T-helper 1 cell treated with Interleukin-12 subunit alpha and Interleukin-12 subunit beta and Interleukin-4 antibody, amounts not matched to agents 30 μg/mL and 1 μg/mL, for 36 hours (primary cell): Measurements from ENCODE around the gene IGF2BP1.

Source experiments
- H3K27ac Mint-ChIP-seq: one replicate; pipeline ENCODE4 v1.8.0; 2021; ENCODE audit warnings: mild to moderate bottlenecking, mixed read lengths
- H3K27me3 Mint-ChIP-seq: one replicate; pipeline ENCODE4 v1.8.0; 2021; ENCODE audit warnings: low read depth, mixed read lengths
- H3K36me3 Mint-ChIP-seq: one replicate; pipeline ENCODE4 v1.8.0; 2021; ENCODE audit warnings: low read depth, mixed read lengths
- H3K4me1 Mint-ChIP-seq: one replicate; pipeline ENCODE4 v1.8.0; 2021; ENCODE audit warnings: low read depth, mixed read lengths
- H3K4me3 Mint-ChIP-seq: one replicate; pipeline ENCODE4 v1.8.0; 2021; ENCODE audit warnings: mild to moderate bottlenecking, moderate library complexity, mixed read lengths
- H3K9me3 Mint-ChIP-seq: one replicate; pipeline ENCODE4 v1.8.0; 2021; ENCODE audit warnings: mixed read lengths

Gene IGF2BP1

GRCh38 chr17:48997103-48997826, at the start of gene IGF2BP1:
IGF2BP1 (plus strand) TSS chr17:48997385; CDS start chr17:48997746, 361 bp downstream.
- H3K4me1 Mint-ChIP-seq: peaks cover 8% of the 10 kb centered on the region
- peak within 1 kb of the TSS; percentile 61 for H3K4me3 Mint-ChIP-seq
- H3K9me3 Mint-ChIP-seq: no peaks in the 10 kb centered on the region
- peak within 1 kb of the TSS; percentile 76 for H3K27ac Mint-ChIP-seq
- H3K27me3 Mint-ChIP-seq: peaks cover 94% of the 10 kb centered on the region
- peaks cover 1% of the 10 kb centered on the region for H3K36me3 Mint-ChIP-seq

DNA sequence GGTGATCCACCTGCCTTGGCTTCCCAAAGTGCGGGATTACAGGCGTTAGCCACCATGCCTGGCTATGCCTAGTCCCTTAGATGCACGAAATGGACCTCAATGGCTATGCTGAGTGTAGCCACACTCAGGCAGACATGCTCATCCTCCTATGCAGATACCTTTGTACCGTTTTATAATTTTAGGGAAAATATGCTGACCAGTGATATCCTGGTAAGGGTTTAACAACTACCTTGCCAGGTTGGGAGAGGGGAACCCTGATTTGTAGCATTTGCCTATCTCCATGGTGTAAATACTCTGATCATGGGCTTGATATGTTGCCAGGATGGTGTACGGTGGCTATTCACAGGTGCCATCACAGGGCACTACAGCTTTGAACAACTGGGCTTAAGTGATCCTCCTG, 45.6 kb upstream of the IGF2BP1 start:
- Mint-ChIP-seq H3K27ac (no peak overlapping the region), H3K4me3 (no peak overlapping the region), H3K36me3 (no peaks in the 10 kb centered on the region), H3K27me3 (peaks cover 3% of the 10 kb centered on the region), H3K4me1 (peaks cover 4% of the 10 kb centered on the region), H3K9me3 (no peaks in the 10 kb centered on the region)

GRCh38 chr17:48952904-48953303, 44.3 kb upstream of the IGF2BP1 start:
- no peak overlapping the region for H3K27ac Mint-ChIP-seq
- H3K36me3 Mint-ChIP-seq: no peaks in the 10 kb centered on the region
- peaks cover 4% of the 10 kb centered on the region for H3K4me1 Mint-ChIP-seq
- no peaks in the 10 kb centered on the region for H3K9me3 Mint-ChIP-seq
- no peak overlapping the region for H3K4me3 Mint-ChIP-seq
- peaks cover 3% of the 10 kb centered on the region for H3K27me3 Mint-ChIP-seq

- peaks cover 4% of the 10 kb centered on the region for H3K4me1 Mint-ChIP-seq
- no peaks in the 10 kb centered on the region for H3K36me3 Mint-ChIP-seq
- H3K9me3 Mint-ChIP-seq: no peaks in the 10 kb centered on the region
- H3K27ac Mint-ChIP-seq: no peak overlapping the region
- H3K27me3 Mint-ChIP-seq: peaks cover 8% of the 10 kb centered on the region
- no peak overlapping the region for H3K4me3 Mint-ChIP-seq
These were observed 42.9 kb upstream of the IGF2BP1 start for GRCh38 chr17:48954300-48954755.

DNA sequence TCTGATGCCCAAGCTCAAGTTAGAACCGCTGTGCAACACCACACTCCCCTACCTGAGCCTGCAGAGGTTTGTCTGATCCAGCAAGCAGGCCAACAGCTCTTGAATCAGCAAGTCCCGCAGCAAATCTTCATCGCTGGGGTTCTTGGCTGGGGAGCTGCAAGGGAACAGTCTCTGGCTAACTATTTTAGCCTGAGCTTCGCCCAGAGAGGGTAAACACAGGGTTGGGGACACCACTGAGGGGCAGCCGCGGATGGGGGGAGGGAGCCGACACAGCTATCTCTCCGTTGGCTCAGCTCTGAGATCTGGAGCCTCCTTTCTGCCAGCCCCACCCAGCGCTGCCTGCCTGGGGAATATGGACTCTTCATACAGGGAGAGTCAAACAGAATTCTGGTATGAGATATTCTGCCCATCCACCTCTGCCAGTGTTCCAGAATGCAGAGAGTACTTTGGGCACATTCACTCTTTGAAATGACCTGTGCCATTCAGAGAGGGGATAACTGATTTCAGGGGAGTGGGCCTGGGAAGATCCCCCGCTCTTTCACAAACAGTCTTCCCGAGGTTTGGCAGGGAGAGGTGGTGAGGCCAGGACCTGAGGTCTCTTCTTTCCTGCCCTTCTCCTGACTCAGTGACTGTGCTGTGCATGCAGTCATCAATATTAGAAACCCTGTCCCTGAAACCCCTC, 36.2 kb upstream of the IGF2BP1 start:
- no peak overlapping the region for H3K27ac Mint-ChIP-seq
- H3K27me3 Mint-ChIP-seq: peaks cover 24% of the 10 kb centered on the region
- H3K36me3 Mint-ChIP-seq: no peaks in the 10 kb centered on the region
- H3K9me3 Mint-ChIP-seq: no peaks in the 10 kb centered on the region
- no peak overlapping the region for H3K4me3 Mint-ChIP-seq
- H3K4me1 Mint-ChIP-seq: no peaks in the 10 kb centered on the region

DNA sequence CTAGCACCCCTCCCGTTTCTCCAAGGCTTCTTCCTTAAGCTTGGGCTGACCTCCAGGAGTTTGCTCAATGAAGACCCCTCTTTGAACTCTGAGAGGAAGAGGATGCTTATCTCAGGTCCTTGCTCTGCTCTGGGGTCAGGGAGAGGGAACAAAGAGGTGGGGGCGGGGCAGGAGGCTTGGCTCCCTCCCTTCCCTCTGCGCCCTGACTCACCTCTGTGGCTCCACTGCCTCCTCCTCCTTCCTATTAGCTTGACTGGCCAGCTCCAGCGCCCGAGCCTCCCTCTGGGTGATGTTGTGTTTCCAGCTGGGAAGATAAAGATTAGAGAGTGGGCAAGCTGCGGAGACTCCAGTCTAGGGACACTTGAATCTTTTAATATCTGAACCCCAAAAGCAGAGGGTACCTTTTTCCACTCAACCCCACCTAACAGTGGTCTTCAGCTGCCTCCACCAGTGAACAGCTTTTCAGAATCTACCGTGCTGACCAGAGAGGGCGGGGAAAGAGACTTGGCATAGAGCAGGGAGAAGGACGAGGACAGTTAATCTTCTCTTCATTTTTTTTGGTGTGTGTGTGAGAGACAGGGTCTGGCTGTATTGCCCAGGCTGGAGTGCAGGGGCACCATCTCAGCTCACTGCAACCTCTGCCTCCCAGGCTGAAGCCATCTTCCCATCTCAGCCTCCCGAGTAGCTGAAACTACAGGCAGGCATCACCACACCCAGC, 35.5 kb upstream of the IGF2BP1 start:
- Mint-ChIP-seq H3K36me3 (no peaks in the 10 kb centered on the region), H3K4me3 (no peak overlapping the region), H3K9me3 (no peaks in the 10 kb centered on the region), H3K4me1 (no peaks in the 10 kb centered on the region), H3K27me3 (peaks cover 24% of the 10 kb centered on the region), H3K27ac (no peak overlapping the region)

DNA sequence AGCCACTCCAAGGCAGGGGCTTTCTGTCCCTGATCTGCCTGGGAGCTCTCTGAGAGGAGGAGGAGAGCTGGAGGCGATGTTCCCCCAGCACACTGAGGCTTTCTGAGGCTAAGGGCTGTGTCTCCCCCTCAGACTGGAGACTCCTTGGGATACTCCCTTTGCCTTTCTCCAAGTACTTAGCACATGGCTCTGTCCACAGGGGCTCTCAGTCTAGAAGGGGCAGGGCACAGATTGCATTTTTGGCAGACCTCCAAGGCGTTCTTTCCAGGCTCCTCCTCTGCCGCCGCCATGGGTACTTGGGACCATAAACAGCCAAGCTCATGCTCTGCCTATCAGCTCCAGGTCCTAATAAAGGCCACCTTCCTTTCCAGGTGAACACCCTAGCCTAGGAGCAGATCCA, 27.0 kb upstream of the IGF2BP1 start:
- peaks cover 25% of the 10 kb centered on the region for H3K27me3 Mint-ChIP-seq
- H3K27ac Mint-ChIP-seq: no peak overlapping the region
- H3K4me3 Mint-ChIP-seq: no peak overlapping the region
- H3K9me3 Mint-ChIP-seq: no peaks in the 10 kb centered on the region
- H3K36me3 Mint-ChIP-seq: no peaks in the 10 kb centered on the region
- H3K4me1 Mint-ChIP-seq: peaks cover 2% of the 10 kb centered on the region

DNA sequence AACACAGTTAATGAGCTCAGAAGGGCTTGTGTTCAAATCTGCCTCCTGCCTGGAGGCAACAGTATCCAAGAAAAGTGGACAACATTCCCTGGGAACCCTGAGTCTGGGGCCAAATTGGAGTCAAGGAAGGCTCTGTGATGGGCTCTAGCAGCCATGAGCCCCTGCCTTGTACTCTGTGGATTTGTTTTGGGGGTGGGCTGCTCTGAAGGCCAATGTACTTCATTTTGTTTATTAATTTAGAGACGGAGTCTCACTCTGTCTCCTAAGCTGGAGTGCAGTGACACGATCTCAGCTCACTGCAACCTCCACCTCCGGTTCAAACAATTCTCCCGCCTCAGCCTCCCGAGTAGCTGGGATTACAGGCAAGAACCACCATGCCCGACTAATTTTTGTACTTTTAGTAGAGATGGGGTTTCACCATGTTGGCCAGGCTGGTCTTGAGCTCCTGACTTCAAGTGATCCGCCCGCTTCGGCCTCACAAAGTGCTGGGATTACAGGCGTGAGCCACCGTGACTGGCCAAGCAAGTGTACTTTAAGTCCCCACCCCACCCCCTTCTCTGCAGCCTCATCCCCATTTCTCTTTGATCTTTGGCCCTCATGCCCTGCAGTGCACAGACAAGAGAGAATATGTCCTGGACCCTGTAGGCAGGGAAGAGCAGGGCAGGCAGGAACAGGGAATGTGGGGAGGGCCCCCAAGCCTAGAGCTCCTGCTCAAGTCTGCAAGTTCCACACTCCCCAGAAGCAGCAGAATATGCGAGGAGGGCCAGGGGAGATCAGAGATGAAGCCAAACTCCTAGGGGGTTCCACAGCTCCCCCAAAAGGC, 26.1 kb upstream of the IGF2BP1 start:
- Mint-ChIP-seq H3K27me3 (peaks cover 25% of the 10 kb centered on the region), H3K36me3 (no peaks in the 10 kb centered on the region)

GRCh38 chr17:48972749-48973097, 24.5 kb upstream of the IGF2BP1 start:
- H3K4me1 Mint-ChIP-seq: no peaks in the 10 kb centered on the region
- no peak overlapping the region for H3K27ac Mint-ChIP-seq
- H3K27me3 Mint-ChIP-seq: peaks cover 21% of the 10 kb centered on the region
- H3K9me3 Mint-ChIP-seq: no peaks in the 10 kb centered on the region
- H3K4me3 Mint-ChIP-seq: no peak overlapping the region
- no peaks in the 10 kb centered on the region for H3K36me3 Mint-ChIP-seq

More for the DNA sequence above, 26.1 kb upstream of the IGF2BP1 start:
- Mint-ChIP-seq H3K4me1 (peaks cover 2% of the 10 kb centered on the region), H3K27ac (no peak overlapping the region), H3K4me3 (no peak overlapping the region), H3K9me3 (no peaks in the 10 kb centered on the region)

GRCh38 chr17:48973806-48974205, 23.4 kb upstream of the IGF2BP1 start:
- Mint-ChIP-seq H3K4me1 (no peaks in the 10 kb centered on the region), H3K27ac (no peak overlapping the region), H3K4me3 (no peak overlapping the region), H3K27me3 (peaks cover 16% of the 10 kb centered on the region), H3K9me3 (no peaks in the 10 kb centered on the region), H3K36me3 (no peaks in the 10 kb centered on the region)

DNA sequence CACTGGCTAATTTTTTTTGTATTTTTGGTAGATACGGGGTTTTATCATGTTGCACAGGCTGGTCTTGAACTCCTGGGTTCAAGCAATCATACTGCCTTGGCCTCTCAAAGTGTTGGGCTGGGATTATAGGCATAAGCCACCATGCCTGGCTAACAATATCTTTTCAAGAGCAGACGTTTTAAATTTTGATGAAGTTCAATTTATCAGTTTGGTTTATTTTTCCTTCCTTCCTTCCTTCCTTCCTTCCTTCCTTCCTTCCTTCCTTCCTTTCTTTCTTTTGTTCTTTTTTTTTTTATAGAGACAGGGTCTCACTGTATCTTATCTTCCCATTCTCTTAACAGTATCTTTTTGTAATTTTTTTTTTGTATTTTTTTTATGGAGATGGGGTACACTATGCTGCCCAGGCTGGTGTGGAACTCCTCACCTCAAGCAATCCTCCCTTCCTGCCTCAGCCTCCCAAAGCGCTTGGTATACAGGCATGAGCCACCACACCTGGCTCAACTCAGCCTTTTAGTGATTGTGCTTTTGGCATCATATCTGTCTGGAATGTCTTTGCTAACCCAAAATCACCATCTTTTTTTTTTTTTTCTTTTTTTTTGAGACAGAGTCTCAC, 15.2 kb upstream of the IGF2BP1 start:
- Mint-ChIP-seq H3K27ac (no peak overlapping the region), H3K36me3 (no peaks in the 10 kb centered on the region), H3K4me1 (no peaks in the 10 kb centered on the region), H3K9me3 (peaks cover 4% of the 10 kb centered on the region), H3K4me3 (no peak overlapping the region), H3K27me3 (peaks cover 16% of the 10 kb centered on the region)

- Mint-ChIP-seq H3K9me3 (peaks cover 4% of the 10 kb centered on the region), H3K36me3 (no peaks in the 10 kb centered on the region), H3K4me1 (no peaks in the 10 kb centered on the region), H3K27me3 (peaks cover 36% of the 10 kb centered on the region), H3K4me3 (no peak overlapping the region), H3K27ac (no peak overlapping the region)
These were observed 11.5 kb upstream of the IGF2BP1 start for GRCh38 chr17:48985436-48986245.

DNA sequence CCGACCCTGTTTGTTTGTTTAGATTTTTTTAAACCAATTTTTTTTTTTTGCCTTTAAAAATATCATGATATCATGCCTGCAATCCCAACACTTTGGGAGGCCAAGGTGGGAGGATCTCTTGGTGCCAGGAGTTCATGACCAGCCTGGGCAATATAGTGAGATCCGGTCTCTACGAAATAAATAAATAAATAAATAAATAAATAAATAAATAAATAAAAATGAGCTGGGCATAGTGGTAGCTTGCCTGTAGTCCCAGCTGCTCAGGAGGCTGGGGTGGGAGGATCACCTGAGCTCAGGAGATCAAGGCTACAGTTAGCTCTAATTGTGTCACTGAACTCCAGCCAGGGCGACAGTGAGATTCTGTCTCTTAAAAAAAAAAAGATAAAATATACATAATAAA, 8.1 kb upstream of the IGF2BP1 start:
- H3K9me3 Mint-ChIP-seq: no peaks in the 10 kb centered on the region
- H3K4me1 Mint-ChIP-seq: no peaks in the 10 kb centered on the region
- no peaks in the 10 kb centered on the region for H3K36me3 Mint-ChIP-seq
- no peak overlapping the region for H3K4me3 Mint-ChIP-seq
- no peak overlapping the region for H3K27ac Mint-ChIP-seq
- peaks cover 66% of the 10 kb centered on the region for H3K27me3 Mint-ChIP-seq
